T-cell (primary cell): ENCODE data around the gene RNF144A. TPM values are rescaled to one million over a fixed set of nuclear protein-coding genes. Genes with fewer than 3 reads are reported as not detected.

Source experiments
- ATAC-seq, 4 experiments: fragments of 200-7000 bp in 3 of 4; fragments of 150-1000 bp in 1 of 4; cut with Tn5 transposase; replicated peaks in 1 of 4; 1 replicate in 3 of 4; 2 replicates in 1 of 4; pipeline ENCODE4 v1.10.0; 2021; ENCODE audit warnings: moderate library complexity in 3 of 4, mild to moderate bottlenecking in 2 of 4, moderate number of reproducible peaks in 1 of 4
- CTCF ChIA-PET, 2 donors: fragments of 300-600 bp; sonication (Branson Sonifier 250); formaldehyde crosslinking; loops; one replicate each; lab custom pipeline; 2022; ENCODE audit warnings: antibody characterized with exemption in 2 of 2; lab: Charles Lee
- POLR2A ChIA-PET, 2 donors: fragments of 300-600 bp; sonication (Branson Sonifier 250); formaldehyde crosslinking; loops; one replicate each; lab custom pipeline; 2022; ENCODE audit warnings: antibody characterized with exemption in 2 of 2; lab: Charles Lee
- DNase-seq, 35 experiments: peaks; one replicate each; pipeline versions ENCODE4 v3.0.0 to v3.0.0-alpha.2; 2013 to 2023
- H3K27ac ChIP-seq: one replicate; pipeline ENCODE4 v1.5.1; 2013; ENCODE audit warnings: low read length
- H3K27me3 ChIP-seq, 2 experiments: replicated peaks in 1 of 2; 1 replicate in 1 of 2; 2 replicates in 1 of 2; pipeline versions ENCODE4 v1.6.1 to v1.7.0; 2013; ENCODE audit warnings: low read length in 1 of 2, mixed read lengths in 1 of 2; ENCODE audit not compliant: control insufficient read depth in 2 of 2, insufficient read depth in 2 of 2; ENCODE audit errors: extremely low read depth in 1 of 2
- H3K36me3 ChIP-seq, 2 donors: 1 replicate in 1 of 2; 2 replicates in 1 of 2; pipeline versions ENCODE4 v1.6.1 to v1.7.0; 2013; ENCODE audit warnings: low read length in 1 of 2; ENCODE audit not compliant: control insufficient read depth in 2 of 2, insufficient read depth in 1 of 2; ENCODE audit errors: extremely low read depth in 1 of 2
- H3K4me1 ChIP-seq, 2 experiments: 1 replicate in 1 of 2; 2 replicates in 1 of 2; pipeline versions ENCODE4 v1.6.1 to v1.7.0; 2013; ENCODE audit warnings: low read length in 2 of 2, mixed read lengths in 1 of 2; ENCODE audit not compliant: insufficient read depth in 2 of 2, control insufficient read depth in 1 of 2; ENCODE audit errors: extremely low read depth in 1 of 2
- H3K4me3 ChIP-seq, 2 donors: 1 replicate in 1 of 2; 2 replicates in 1 of 2; pipeline versions ENCODE4 v1.5.1 to v1.7.0; 2013; ENCODE audit warnings: mild to moderate bottlenecking in 2 of 2, low read length in 1 of 2, moderate library complexity in 1 of 2; ENCODE audit not compliant: control insufficient read depth in 1 of 2; ENCODE audit errors: extremely low read depth in 1 of 2
- H3K9me3 ChIP-seq: 2 replicates; pipeline ENCODE4 v1.7.0; 2013
- H3K27ac Mint-ChIP-seq, 2 donors: one replicate each; pipeline ENCODE4 v1.8.0; 2020 to 2021; ENCODE audit warnings: mild to moderate bottlenecking in 2 of 2, mixed read lengths in 2 of 2
- H3K27me3 Mint-ChIP-seq, 2 donors: one replicate each; pipeline ENCODE4 v1.8.0; 2021 to 2022; ENCODE audit warnings: mixed read lengths in 2 of 2
- H3K36me3 Mint-ChIP-seq: one replicate; pipeline ENCODE4 v1.8.0; 2021; ENCODE audit warnings: mixed read lengths
- H3K4me1 Mint-ChIP-seq, 3 donors: one replicate each; pipeline ENCODE4 v1.8.0; 2020 to 2022; ENCODE audit warnings: mixed read lengths in 3 of 3, mild to moderate bottlenecking in 1 of 3
- H3K4me3 Mint-ChIP-seq, 3 donors: one replicate each; pipeline ENCODE4 v1.8.0; 2020 to 2022; ENCODE audit warnings: mild to moderate bottlenecking in 3 of 3, mixed read lengths in 3 of 3, moderate library complexity in 3 of 3
- H3K9me3 Mint-ChIP-seq, 3 donors: one replicate each; pipeline ENCODE4 v1.8.0; 2020 to 2022; ENCODE audit warnings: mixed read lengths in 3 of 3
- WGBS: methylation state at CpG from one replicate; pipeline ENCODE4 v1.1.5; 2013; ENCODE audit warnings: missing lambda C conversion rate; ENCODE audit not compliant: insufficient coverage; 5-methylcytosine and 5-hydroxymethylcytosine counted together
- total RNA-seq, 35 experiments: library from RNA in 6 of 35; stranded (reverse) in 6 of 35; fragments of 120-200 nt in 1 of 35; gene quantifications; one replicate each; pipeline versions ENCODE4 v1.2.1 to v1.2.4 and lab custom pipeline; 2013 to 2026

RNF144A gene
- total RNA-seq, 5 donors from 2014 or later (not counting 1 experiment from before 2014, with no cell fraction given): 46.3 to 93.1 (median 79.9) TPM

DNA sequence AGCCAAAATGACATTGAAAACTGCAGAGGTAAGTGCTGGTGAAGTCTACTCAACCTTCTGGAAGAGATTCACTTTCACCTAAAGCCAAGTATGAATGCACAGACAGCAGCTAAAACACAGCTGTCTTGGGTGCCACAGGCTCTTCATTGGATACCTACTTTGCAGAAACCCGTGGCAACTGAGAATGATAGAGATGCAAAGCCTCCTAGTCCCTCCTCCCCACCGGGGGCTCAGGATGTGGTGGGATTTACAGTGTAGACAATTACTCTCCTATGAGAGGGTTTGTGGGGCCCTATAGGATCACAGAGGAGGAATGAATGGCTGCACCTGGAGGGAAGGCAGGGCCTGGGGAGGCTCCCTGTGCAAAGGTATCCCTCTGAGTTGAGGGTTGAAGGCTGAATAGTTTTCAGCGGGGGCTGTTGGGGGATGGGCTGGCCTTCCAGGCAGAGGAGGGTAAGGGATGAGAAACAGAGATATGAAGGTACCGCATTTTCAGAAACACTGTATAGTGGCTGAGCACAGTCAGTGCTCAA, 131.6 kb downstream of the RNF144A start:
- Histone ChIP-seq H3K9me3 (no peaks in the 10 kb centered on the region), H3K36me3 (peaks cover 6 to 8% of the 10 kb centered on the region in 2 donors), H3K4me3 (no peak overlapping the region), H3K27me3 (no peaks in the 10 kb centered on the region), H3K27ac (no peak overlapping the region), H3K4me1 (peaks cover 0 to 6% of the 10 kb centered on the region in 2 experiments)
- peaks cover 22 to 30% (median 29%) of the 10 kb centered on the region in 3 donors for H3K4me1 Mint-ChIP-seq
- H3K27me3 Mint-ChIP-seq: peaks cover 0 to 2% of the 10 kb centered on the region in 2 donors
- no peaks in the 10 kb centered on the region for H3K9me3 Mint-ChIP-seq
- POLR2A ChIA-PET: no interaction called here
- peaks cover 41% of the 10 kb centered on the region for H3K36me3 Mint-ChIP-seq
- H3K27ac Mint-ChIP-seq: no peak overlapping the region
- WGBS: 100% methylated on average over 2 of the region's 4 CpGs
- no peak for ATAC-seq
- DNase-seq: no peak
- CTCF ChIA-PET: no interaction called here
- no peak overlapping the region for H3K4me3 Mint-ChIP-seq

DNA sequence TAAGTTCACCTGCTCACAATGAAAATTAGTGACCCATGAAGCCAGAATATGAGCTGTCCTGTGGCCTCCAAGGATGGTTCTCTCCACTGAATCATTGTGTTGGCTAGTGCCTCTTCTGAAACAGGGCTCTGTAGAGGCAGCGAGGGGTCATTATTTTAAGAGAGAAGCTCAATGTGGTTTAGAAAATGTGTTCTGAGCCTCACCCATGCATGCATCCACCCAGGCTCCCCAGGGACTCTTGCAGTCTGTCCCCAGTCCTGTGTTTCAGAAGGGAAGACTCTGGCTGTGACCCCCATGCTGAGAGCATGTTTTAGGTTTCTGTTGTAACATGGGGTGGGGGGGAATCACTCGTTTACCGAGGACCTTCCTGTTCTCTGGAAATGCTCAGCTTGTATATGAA, 135.2 kb downstream of the RNF144A start:
- Mint-ChIP-seq H3K27me3 (no peaks in the 10 kb centered on the region), H3K27ac (no peak overlapping the region), H3K36me3 (peaks cover 19% of the 10 kb centered on the region), H3K4me3 (no peak overlapping the region), H3K9me3 (no peaks in the 10 kb centered on the region), H3K4me1 (peaks cover 7 to 18% (median 11%) of the 10 kb centered on the region in 3 donors)
- no peak for ATAC-seq
- no peaks in the 10 kb centered on the region for H3K36me3 ChIP-seq
- ChIA-PET POLR2A (no interaction called here), CTCF (interaction anchor here in 1 of 2 donors (0.9 kb wide), 1 partner anchor 8 kb away, joined by 5 read pairs; no protein-coding TSS in a partner anchor)
- H3K27ac ChIP-seq: no peak overlapping the region
- no peaks in the 10 kb centered on the region for H3K27me3 ChIP-seq
- no peak overlapping the region for H3K4me3 ChIP-seq
- H3K4me1 ChIP-seq: peaks cover 16 to 21% of the 10 kb centered on the region in 2 experiments
- no peaks in the 10 kb centered on the region for H3K9me3 ChIP-seq
- no peak for DNase-seq
- 100% methylated on average over 1 of the region's 3 CpGs for WGBS

DNA sequence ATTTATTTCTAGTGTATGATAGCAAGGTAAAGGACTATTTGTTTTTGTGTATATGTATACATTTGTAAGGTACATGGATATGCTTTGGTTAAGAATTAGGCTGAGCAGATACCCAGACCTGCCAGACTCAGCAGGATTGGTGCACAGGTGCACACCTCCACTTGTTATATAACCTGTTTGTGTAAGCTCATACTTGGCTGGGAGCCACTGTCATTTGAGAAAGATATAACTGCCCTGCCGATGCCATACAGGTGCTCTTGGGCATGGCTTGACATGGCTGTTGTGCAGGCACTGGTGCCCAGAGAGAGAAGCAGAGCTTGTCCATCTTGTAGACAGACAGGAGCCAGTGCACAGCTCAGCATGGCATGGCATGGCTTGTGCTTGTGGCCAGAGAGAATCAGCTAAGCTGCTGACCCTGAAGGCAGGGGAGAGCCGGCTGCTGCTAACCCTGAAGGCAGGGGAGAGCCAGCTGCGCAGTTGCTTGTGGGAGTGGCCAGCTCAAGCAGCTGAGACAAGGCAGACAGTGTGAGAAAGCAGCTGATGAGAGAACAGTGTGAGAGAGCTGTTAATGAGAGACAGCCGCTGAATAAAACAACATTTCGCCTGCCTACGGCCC, 136.5 kb downstream of the RNF144A start:
- ChIA-PET CTCF (interaction anchor here in 1 of 2 donors (2.1 kb wide), 1 partner anchor 10 kb away, joined by 9 read pairs; no protein-coding TSS in a partner anchor), POLR2A (no interaction called here)
- peaks cover 8 to 10% (median 10%) of the 10 kb centered on the region in 3 donors for H3K4me1 Mint-ChIP-seq
- H3K9me3 ChIP-seq: no peaks in the 10 kb centered on the region
- 93% methylated on average over 3 of the region's 6 CpGs for WGBS
- no peak overlapping the region for H3K4me3 ChIP-seq
- H3K9me3 Mint-ChIP-seq: no peaks in the 10 kb centered on the region
- H3K27me3 ChIP-seq: no peaks in the 10 kb centered on the region
- peaks cover 9% of the 10 kb centered on the region for H3K36me3 Mint-ChIP-seq
- no peak overlapping the region for H3K27ac ChIP-seq
- H3K27me3 Mint-ChIP-seq: no peaks in the 10 kb centered on the region
- no peak overlapping the region for H3K27ac Mint-ChIP-seq
- peaks cover 22 to 32% of the 10 kb centered on the region in 2 experiments for H3K4me1 ChIP-seq
- DNase-seq (no peak), ATAC-seq (no peak)
- no peaks in the 10 kb centered on the region for H3K36me3 ChIP-seq
- no peak overlapping the region for H3K4me3 Mint-ChIP-seq

DNA sequence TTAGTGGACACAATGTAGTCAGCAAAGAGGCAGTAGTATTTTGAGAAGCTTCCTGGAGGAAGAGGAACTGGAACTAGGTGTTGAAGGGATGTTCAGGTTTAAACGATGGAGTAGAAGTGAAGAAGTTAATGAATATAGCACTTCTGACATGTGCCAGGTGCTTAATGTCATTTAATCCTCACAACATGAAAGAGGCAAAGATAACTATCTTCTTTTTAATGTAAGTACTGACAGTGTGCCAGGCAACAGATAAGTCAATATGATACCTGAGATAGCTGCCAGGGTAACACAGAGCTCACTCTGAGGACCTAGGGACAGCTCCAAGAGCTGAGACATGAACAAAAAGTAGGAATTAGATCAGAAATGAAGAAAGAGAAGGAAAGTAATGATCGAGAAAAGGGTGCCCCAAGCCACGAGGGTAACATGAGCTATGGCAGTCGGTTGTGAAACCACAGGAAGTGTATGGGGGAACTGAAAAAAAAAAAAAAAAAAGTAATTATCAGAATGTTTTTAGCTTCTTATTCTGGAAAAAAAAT, 140.7 kb downstream of the RNF144A start:
- Mint-ChIP-seq H3K27me3 (no peaks in the 10 kb centered on the region), H3K4me3 (peak overlapping the region; percentile 44 to 77 (median 73)), H3K9me3 (peaks cover under 1 to 1% (median 1%) of the 10 kb centered on the region in 3 donors), H3K36me3 (peaks cover 11% of the 10 kb centered on the region), H3K4me1 (peaks cover 8 to 28% (median 25%) of the 10 kb centered on the region in 3 donors), H3K27ac (no peak overlapping the region)
- no peaks in the 10 kb centered on the region for H3K27me3 ChIP-seq
- peak overlapping the region; percentile 77 for H3K27ac ChIP-seq
- DNase-seq: peak in 16 of 35 experiments; percentile 2 to 47 (median 19)
- ChIA-PET CTCF (interaction anchor here (0.6 to 3.3 kb wide), 15 partner anchors 11 to 1994 kb away, joined by 3 to 26 read pairs (median 4); partner anchors contain the start of gene ID2 (in 1 of the 2)), POLR2A (interaction anchor here (0.6 to 1.3 kb wide), 8 partner anchors 9 to 1757 kb away, joined by 3 to 6 read pairs (median 3); partner anchors contain the start of gene ID2 (in 1 of the 2))
- no peaks in the 10 kb centered on the region for H3K36me3 ChIP-seq
- peaks cover 32 to 39% of the 10 kb centered on the region in 2 experiments for H3K4me1 ChIP-seq
- no peaks in the 10 kb centered on the region for H3K9me3 ChIP-seq
- no CpG with 5 or more reads among the region's 4 CpGs for WGBS
- peak; percentile 55 to 66 (median 56) for ATAC-seq
- H3K4me3 ChIP-seq: peak overlapping the region in 1 of 2 donors; percentile 11

DNA sequence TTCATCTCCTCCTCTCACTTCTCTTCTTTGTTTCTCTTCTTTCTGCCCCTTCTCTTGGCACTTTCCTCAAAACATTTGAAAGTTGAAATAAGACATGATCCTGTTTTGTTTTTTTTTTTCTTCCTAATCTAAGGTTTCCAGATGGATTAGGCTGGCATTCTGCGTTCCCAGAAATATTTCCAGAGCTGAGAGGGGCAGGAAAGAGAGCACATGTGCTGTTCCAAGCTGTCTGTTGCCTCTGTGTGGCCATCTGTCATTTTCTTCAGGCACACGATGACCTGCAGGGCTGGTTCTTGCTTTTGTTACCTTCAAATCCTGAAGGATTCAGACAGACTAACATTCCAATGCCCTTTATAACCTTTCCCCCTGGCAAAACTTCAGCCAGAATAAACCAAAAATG, 142.9 kb downstream of the RNF144A start:
- H3K27ac Mint-ChIP-seq: peak overlapping the region; percentile 84 to 94
- 70% methylated on average over 2 of the region's 2 CpGs for WGBS
- Histone ChIP-seq H3K27ac (no peak overlapping the region), H3K27me3 (no peaks in the 10 kb centered on the region), H3K4me1 (peaks cover 32 to 39% of the 10 kb centered on the region in 2 experiments), H3K36me3 (no peaks in the 10 kb centered on the region), H3K9me3 (no peaks in the 10 kb centered on the region), H3K4me3 (no peak overlapping the region)
- peaks cover 7 to 25% (median 23%) of the 10 kb centered on the region in 3 donors for H3K4me1 Mint-ChIP-seq
- H3K36me3 Mint-ChIP-seq: peaks cover 26% of the 10 kb centered on the region
- no peak for DNase-seq
- peak overlapping the region in 1 of 3 donors; percentile 12 for H3K4me3 Mint-ChIP-seq
- CTCF ChIA-PET: interaction anchor here (0.5 to 3.3 kb wide), 2 partner anchors 16 to 44 kb away, joined by 6 to 26 read pairs; no protein-coding TSS in a partner anchor
- no peak for ATAC-seq
- no peaks in the 10 kb centered on the region for H3K27me3 Mint-ChIP-seq
- POLR2A ChIA-PET: interaction anchor here in 1 of 2 donors (0.7 kb wide), 1 partner anchor 23 kb away, joined by 3 read pairs; no protein-coding TSS in a partner anchor
- peaks cover 6 to 8% (median 7%) of the 10 kb centered on the region in 3 donors for H3K9me3 Mint-ChIP-seq
